ENCODE measurements around the gene RPA1. TPM values are rescaled to one million over a fixed set of nuclear protein-coding genes. Genes with fewer than 3 reads are reported as not detected.
A peak's percentile ranks its signal among the peaks of the same experiment; 100 is the strongest.
"Not testable (repeated sequence)": the region's sequence is repeated elsewhere in the genome, so short reads cannot be mapped to it uniquely, and the experiment has no call there.

The RPA1 gene
- total RNA-seq, 4 donors from 2014 or later = 24.0 to 37.2 (median 26.4) TPM

GRCh38 chr17:1882836-1883235 lies 53.0 kb downstream of the RPA1 start:
- WGBS, 2 donors = 78 to 81% methylated on average over 9 to 10 of the region's 10 CpGs
- Histone ChIP-seq H3K4me1 (peaks cover 0 to 9% of the 10 kb centered on the region in 2 donors), H3K27ac (no peak overlapping the region), H3K36me3 (peaks cover 45 to 62% of the 10 kb centered on the region in 2 donors), H3K27me3 (no peaks in the 10 kb centered on the region), H3K4me3 (replicated peaks in 1 of 3) (no peak overlapping the region), H3K9me3 (no peaks in the 10 kb centered on the region)
- TF ChIP-seq CTCF (IDR thresholded peaks at IDR 0.05) (peak in 3 of 6 experiments; percentile 24 to 40 (median 31)), POLR2A (IDR thresholded peaks at IDR 0.05) (no peak)
- peak in 1 of 2 donors; percentile 8 for DNase-seq
- intact Hi-C loops (cut with DNase I) = no loop called here

GRCh38 chr17:1883536-1883935 lies 53.7 kb downstream of the RPA1 start:
- Histone ChIP-seq H3K27me3 (no peaks in the 10 kb centered on the region), H3K4me3 (replicated peaks in 1 of 3) (no peak overlapping the region), H3K9me3 (no peaks in the 10 kb centered on the region), H3K4me1 (peaks cover 0 to 4% of the 10 kb centered on the region in 2 donors), H3K27ac (no peak overlapping the region), H3K36me3 (peaks cover 46 to 69% of the 10 kb centered on the region in 2 donors)
- intact Hi-C loops (cut with DNase I) = no loop called here
- WGBS, 2 donors = 96 to 97% methylated on average over 16 of the region's 16 CpGs
- TF ChIP-seq POLR2A (IDR thresholded peaks at IDR 0.05) (no peak), CTCF (IDR thresholded peaks at IDR 0.05) (no peak)
- no peak for DNase-seq

- intact Hi-C loops (cut with DNase I) = no loop called here
- WGBS, 2 donors = 94 to 95% methylated on average over 14 of the region's 14 CpGs
- TF ChIP-seq CTCF (IDR thresholded peaks at IDR 0.05) (no peak), POLR2A (IDR thresholded peaks at IDR 0.05) (no peak)
- Histone ChIP-seq H3K36me3 (peaks cover 29 to 67% of the 10 kb centered on the region in 2 donors), H3K4me3 (replicated peaks in 1 of 3) (no peak overlapping the region), H3K4me1 (no peaks in the 10 kb centered on the region), H3K27ac (no peak overlapping the region), H3K27me3 (no peaks in the 10 kb centered on the region), H3K9me3 (no peaks in the 10 kb centered on the region)
- no peak for DNase-seq
Observed at GRCh38 chr17:1888741-1889140, 58.9 kb downstream of the RPA1 start.

GRCh38 chr17:1890758-1891450 lies 61.1 kb downstream of the RPA1 start:
- DNase-seq = no peak
- peaks cover 15 to 53% of the 10 kb centered on the region in 2 donors for H3K36me3 ChIP-seq
- intact Hi-C loops (cut with DNase I) = no loop called here
- H3K27me3 ChIP-seq = no peaks in the 10 kb centered on the region
- TF ChIP-seq CTCF (IDR thresholded peaks at IDR 0.05) = no peak
- TF ChIP-seq POLR2A (IDR thresholded peaks at IDR 0.05) = no peak
- no peaks in the 10 kb centered on the region for H3K4me1 ChIP-seq
- 86 to 88% methylated on average over 13 to 15 of the region's 15 CpGs for WGBS, 2 donors
- H3K9me3 ChIP-seq = no peaks in the 10 kb centered on the region
- no peak overlapping the region for H3K4me3 ChIP-seq (replicated peaks in 1 of 3)
- H3K27ac ChIP-seq = no peak overlapping the region

GRCh38 chr17:1894753-1895339 lies 65.0 kb downstream of the RPA1 start:
- no peaks in the 10 kb centered on the region for H3K4me1 ChIP-seq
- no peaks in the 10 kb centered on the region for H3K27me3 ChIP-seq
- TF ChIP-seq POLR2A (IDR thresholded peaks at IDR 0.05) (no peak), CTCF (IDR thresholded peaks at IDR 0.05) (no peak)
- WGBS, 2 donors = 95 to 96% methylated on average over 7 of the region's 7 CpGs
- H3K9me3 ChIP-seq = no peaks in the 10 kb centered on the region
- no peak overlapping the region for H3K27ac ChIP-seq
- H3K4me3 ChIP-seq (replicated peaks in 1 of 3) = no peak overlapping the region
- intact Hi-C loops (cut with DNase I) = no loop called here
- H3K36me3 ChIP-seq = peaks cover 35 to 53% of the 10 kb centered on the region in 2 donors
- no peak for DNase-seq

- H3K4me3 ChIP-seq (replicated peaks in 1 of 3); H3K4me1 ChIP-seq; H3K27ac ChIP-seq; H3K9me3 ChIP-seq; DNase-seq; H3K27me3 ChIP-seq; intact Hi-C loops (cut with DNase I): not testable (repeated sequence)
- WGBS, 2 donors = 94 to 97% methylated on average over 11 of the region's 11 CpGs
- peaks cover 35 to 53% of the 10 kb centered on the region in 2 donors for H3K36me3 ChIP-seq
Observed at GRCh38 chr17:1895479-1895878, 65.7 kb downstream of the RPA1 start.
